HepG2 (cell line): Measurements from ENCODE around the gene OR8J1. TPM values are rescaled to one million over a fixed set of nuclear protein-coding genes. Genes with fewer than 3 reads are reported as not detected.
"Not testable (repeated sequence)": the region's sequence is repeated elsewhere in the genome, so short reads cannot be mapped to it uniquely, and the experiment has no call there.

Source experiments
- ATAC-seq: fragments of 200-7000 bp; cut with Tn5 transposase; 3 replicates; pipeline ENCODE4 v1.9.1; 2020; ENCODE audit warnings: mild to moderate bottlenecking, moderate library complexity
- BruUV-seq: library from RNA; stranded (reverse); fragments of 400-500 nt; replicated peaks from 2 replicates; lab custom pipeline; 2021; lab: Mats Ljungman, UMichigan
- CTCF ChIA-PET: fragments of 300-600 bp; formaldehyde crosslinking; extraction: SDS; loops from one replicate; lab custom pipeline; 2021; ENCODE audit warnings: low total read pairs, inconsistent platforms, low intra/inter-chr PET ratio; lab: Yijun Ruan, JAX
- POLR2A ChIA-PET: fragments of 350-600 bp; sonication (Branson Sonifier 250); formaldehyde crosslinking; loops from one replicate; lab custom pipeline; 2020; ENCODE audit warnings: antibody characterized with exemption, inconsistent platforms; lab: Yijun Ruan, JAX
- DNase-seq: peaks from one replicate; pipeline ENCODE4 v3.0.0-alpha.2; 2015; ENCODE audit warnings: low spot score
- FAIRE-seq: peaks from 3 replicates; lab custom pipeline; 2011; peaks lifted over from hg19 to GRCh38; lab: Jason Lieb, UNC
- H2AFZ ChIP-seq: one replicate; pipeline ENCODE4 v1.6.1; 2011; ENCODE audit warnings: low read length, inconsistent platforms
- H3K27ac ChIP-seq: fragments of 300-600 bp; 3 replicates; pipeline ENCODE4 v1.8.0; 2011; ENCODE audit warnings: mixed run types, mild to moderate bottlenecking, mixed read lengths, low read length, inconsistent platforms; ENCODE audit not compliant: insufficient read depth; ENCODE audit errors: extremely low read length
- H3K27me3 ChIP-seq, 2 experiments: fragments of 200-600 bp in 1 of 2; 2 replicates in 1 of 2; 3 replicates in 1 of 2; pipeline versions ENCODE4 v1.6.0 to v1.8.0; 2011; ENCODE audit warnings: low read length in 2 of 2, mild to moderate bottlenecking in 2 of 2, moderate library complexity in 2 of 2, inconsistent platforms in 1 of 2; ENCODE audit not compliant: insufficient read depth in 2 of 2, control insufficient read depth in 1 of 2
- H3K36me3 ChIP-seq, 2 experiments: fragments of 200-600 bp in 1 of 2; replicated peaks in 1 of 2; 2 replicates in 1 of 2; 3 replicates in 1 of 2; pipeline versions ENCODE4 v1.5.1 to v1.8.0; 2011; ENCODE audit warnings: low read length in 2 of 2, inconsistent platforms in 1 of 2; ENCODE audit not compliant: insufficient read depth in 2 of 2, control insufficient read depth in 1 of 2
- H3K4me1 ChIP-seq: 2 replicates; pipeline ENCODE4 v1.5.1; 2012; ENCODE audit warnings: low read length, inconsistent platforms; ENCODE audit not compliant: insufficient read depth
- H3K4me2 ChIP-seq: 2 replicates; pipeline ENCODE4 v1.6.0; 2011; ENCODE audit warnings: low read depth, low read length, inconsistent platforms
- H3K4me3 ChIP-seq, 3 experiments: fragments of 200-600 bp in 1 of 3; sonication (generic), shearing (Covaris generic) in 1 of 3; replicated peaks in 1 of 3; 2 replicates each; pipeline ENCODE4 v1.5.1; 2011 to 2016; ENCODE audit warnings: low read length in 3 of 3, inconsistent platforms in 2 of 3, low read depth in 2 of 3, mild to moderate bottlenecking in 2 of 3, control low read depth in 1 of 3, mixed read lengths in 1 of 3; ENCODE audit not compliant: insufficient read depth in 1 of 3
- H3K79me2 ChIP-seq: one replicate; pipeline ENCODE4 v1.6.1; 2011; ENCODE audit warnings: low read length, inconsistent platforms; ENCODE audit not compliant: insufficient read depth
- H3K9ac ChIP-seq: 2 replicates; pipeline ENCODE4 v1.6.0; 2011; ENCODE audit warnings: mild to moderate bottlenecking, low read depth, low read length, inconsistent platforms; ENCODE audit not compliant: insufficient read depth
- H3K9me3 ChIP-seq: 2 replicates; pipeline ENCODE4 v1.5.1; 2012; ENCODE audit warnings: mild to moderate bottlenecking, low read length
- H4K20me1 ChIP-seq: 2 replicates; pipeline ENCODE4 v1.6.0; 2011; ENCODE audit warnings: inconsistent platforms, mild to moderate bottlenecking, low read length, moderate library complexity; ENCODE audit not compliant: insufficient read depth
- CCAR2 ChIP-seq: fragments of 200-400 bp; formaldehyde crosslinking; optimal IDR thresholded peaks from 2 replicates; pipeline ENCODE3; 2018; ENCODE audit warnings: low read depth, mild to moderate bottlenecking, low read length, moderate library complexity
- ERF ChIP-seq: IDR thresholded peaks from 2 replicates; pipeline ENCODE4 v1.6.1; 2018; ENCODE audit warnings: missing biosample characterization, missing genetic modification reagents
- SRSF1 ChIP-seq: fragments of 200-400 bp; formaldehyde crosslinking; optimal IDR thresholded peaks from 2 replicates; pipeline ENCODE3; 2017; ENCODE audit warnings: mild to moderate bottlenecking, low read depth, low read length, moderate library complexity
- TCF7 ChIP-seq: sonication (generic); IDR thresholded peaks from 2 replicates; pipeline ENCODE4 v1.6.1; 2016; ENCODE audit warnings: antibody characterized with exemption, low read depth
- ZFP41 ChIP-seq: sonication (generic); formaldehyde crosslinking; IDR thresholded peaks from 2 replicates; pipeline ENCODE4 v1.4.0; 2020; ENCODE audit warnings: mild to moderate bottlenecking, missing genetic modification reagents, borderline replicate concordance
- ZNF496 ChIP-seq: sonication (generic); formaldehyde crosslinking; IDR thresholded peaks from 2 replicates; pipeline ENCODE4 v1.8.1; 2023; ENCODE audit warnings: mild to moderate bottlenecking, moderate library complexity, missing genetic modification reagents; ENCODE audit not compliant: insufficient replicate concordance
- ZNF616 ChIP-seq: sonication (generic); formaldehyde crosslinking; IDR thresholded peaks from 2 replicates; pipeline ENCODE4 v1.5.0; 2020; ENCODE audit warnings: low read depth, mild to moderate bottlenecking, missing genetic modification reagents
- ZNF773 ChIP-seq: sonication (generic); formaldehyde crosslinking; IDR thresholded peaks from 2 replicates; pipeline ENCODE4 v1.4.0; 2020; ENCODE audit warnings: missing genetic modification reagents, borderline replicate concordance
- WGBS: methylation state at CpG from one replicate; pipeline ENCODE4 v1.1.6; 2017; ENCODE audit warnings: low lambda C conversion rate; 5-methylcytosine and 5-hydroxymethylcytosine counted together
- in situ Hi-C: cut with HindIII; loops from 2 replicates; pipeline ENCODE4 v1.10.0; 2017; ENCODE audit warnings: low pct_unique_long_range_greater_than_20kb; ENCODE audit not compliant: extremely low pct_ligation_motif_present
- intact Hi-C: fragments of 100-400 bp; cut with micrococcal nuclease; formaldehyde crosslinking; loops from one replicate; pipeline ENCODE4 v1.10.0; 2022; ENCODE audit not compliant: unreplicated experiment
- polyA plus RNA-seq, 8 experiments: library from polyadenylated mRNA; depleted of rRNA in 3 of 8; stranded (reverse) in 7 of 8; unstranded in 1 of 8; fragments of >200 nt; fragmentation: Illumina TruSeq in 4 of 8; extraction: Trizol in 4 of 8; gene quantifications; 2 replicates each; pipeline versions ENCODE4 v1.2.1 to v1.2.3, GENCODE V29; 2011 to 2016; ENCODE audit warnings: low read depth in 4 of 8, missing spikeins in 1 of 8, mixed read lengths in 1 of 8; ENCODE audit not compliant: insufficient read depth in 1 of 8
- total RNA-seq, 5 experiments: library from RNA; depleted of rRNA; stranded (reverse); fragments of >200 nt; fragmentation: Illumina TruSeq; extraction: Trizol; gene quantifications; 2 replicates each; pipeline ENCODE4 v1.2.3, GENCODE V29; 2016; ENCODE audit warnings: low read depth in 1 of 5
- TF ChIP-seq, protein P1 (sequence below): conservative IDR thresholded peaks from 2 replicates; pipeline ENCODE4 v1.6.1; 2018; ENCODE audit warnings: missing genetic modification reagents
- TF ChIP-seq, protein P2 (sequence below): IDR thresholded peaks from 2 replicates; pipeline ENCODE4 v1.6.1; 2012; ENCODE audit warnings: inconsistent platforms

The OR8J1 gene
- total and polyA plus RNA-seq, 2 of the 13 experiments (the other 11 are each of a cell fraction or from before 2014, with no cell fraction given) = not detected

DNA sequence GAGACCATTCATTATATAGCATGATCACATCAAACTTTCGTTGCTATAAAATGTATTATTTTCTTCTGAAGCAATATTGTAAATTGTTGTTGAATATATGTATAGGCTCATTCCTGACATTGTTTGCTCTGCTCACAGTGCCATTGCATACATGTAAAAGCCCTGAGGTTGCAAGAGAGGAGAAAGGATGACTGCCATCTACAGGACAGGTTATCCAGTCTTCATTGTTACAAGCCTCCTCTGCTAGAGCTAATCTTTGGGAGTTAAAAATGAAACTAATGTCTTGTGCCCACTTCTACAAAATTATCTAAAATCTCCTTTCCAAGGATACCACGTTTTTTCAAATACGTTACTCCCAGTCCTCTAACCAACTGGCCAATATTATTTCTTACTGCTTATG, 42.0 kb downstream of the OR8J1 start:
- intact Hi-C loops = no loop called here
- Histone ChIP-seq H3K79me2 (no peaks in the 10 kb centered on the region), H2AFZ (no peak overlapping the region), H3K4me1 (no peaks in the 10 kb centered on the region), H3K27ac (no peak overlapping the region), H3K9me3 (peaks cover 17% of the 10 kb centered on the region; the same call in 1 of the 2 replicates), H3K27me3 (no peaks in the 10 kb centered on the region), H3K4me3 (no peak overlapping the region), H4K20me1 (no peaks in the 10 kb centered on the region), H3K9ac (no peak overlapping the region), H3K36me3 (no peaks in the 10 kb centered on the region), H3K4me2 (no peak overlapping the region)
- BruUV-seq = no TSS peak
- ATAC-seq (no peak), FAIRE-seq (no peak), DNase-seq (no peak)
- TF ChIP-seq, protein P1, sequence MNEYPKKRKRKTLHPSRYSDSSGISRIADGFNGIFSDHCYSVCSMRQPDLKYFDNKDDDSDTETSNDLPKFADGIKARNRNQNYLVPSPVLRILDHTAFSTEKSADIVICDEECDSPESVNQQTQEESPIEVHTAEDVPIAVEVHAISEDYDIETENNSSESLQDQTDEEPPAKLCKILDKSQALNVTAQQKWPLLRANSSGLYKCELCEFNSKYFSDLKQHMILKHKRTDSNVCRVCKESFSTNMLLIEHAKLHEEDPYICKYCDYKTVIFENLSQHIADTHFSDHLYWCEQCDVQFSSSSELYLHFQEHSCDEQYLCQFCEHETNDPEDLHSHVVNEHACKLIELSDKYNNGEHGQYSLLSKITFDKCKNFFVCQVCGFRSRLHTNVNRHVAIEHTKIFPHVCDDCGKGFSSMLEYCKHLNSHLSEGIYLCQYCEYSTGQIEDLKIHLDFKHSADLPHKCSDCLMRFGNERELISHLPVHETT (CRISPR knock-in tag) = no peak
- TF ChIP-seq ZNF616 (no peak), ZNF496 (CRISPR knock-in tag) (no peak), ZNF773 (no peak), ZFP41 (no peak), SRSF1 (no peak), TCF7 (no peak), ERF (CRISPR knock-in tag) (no peak), CCAR2 (no peak)
- TF ChIP-seq, protein P2, sequence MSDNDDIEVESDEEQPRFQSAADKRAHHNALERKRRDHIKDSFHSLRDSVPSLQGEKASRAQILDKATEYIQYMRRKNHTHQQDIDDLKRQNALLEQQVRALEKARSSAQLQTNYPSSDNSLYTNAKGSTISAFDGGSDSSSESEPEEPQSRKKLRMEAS = no peak
- CTCF ChIA-PET = no interaction called here
- 2% methylated on average over 3 of the region's 3 CpGs for WGBS
- in situ Hi-C loops = no loop called here
- POLR2A ChIA-PET = no interaction called here

DNA sequence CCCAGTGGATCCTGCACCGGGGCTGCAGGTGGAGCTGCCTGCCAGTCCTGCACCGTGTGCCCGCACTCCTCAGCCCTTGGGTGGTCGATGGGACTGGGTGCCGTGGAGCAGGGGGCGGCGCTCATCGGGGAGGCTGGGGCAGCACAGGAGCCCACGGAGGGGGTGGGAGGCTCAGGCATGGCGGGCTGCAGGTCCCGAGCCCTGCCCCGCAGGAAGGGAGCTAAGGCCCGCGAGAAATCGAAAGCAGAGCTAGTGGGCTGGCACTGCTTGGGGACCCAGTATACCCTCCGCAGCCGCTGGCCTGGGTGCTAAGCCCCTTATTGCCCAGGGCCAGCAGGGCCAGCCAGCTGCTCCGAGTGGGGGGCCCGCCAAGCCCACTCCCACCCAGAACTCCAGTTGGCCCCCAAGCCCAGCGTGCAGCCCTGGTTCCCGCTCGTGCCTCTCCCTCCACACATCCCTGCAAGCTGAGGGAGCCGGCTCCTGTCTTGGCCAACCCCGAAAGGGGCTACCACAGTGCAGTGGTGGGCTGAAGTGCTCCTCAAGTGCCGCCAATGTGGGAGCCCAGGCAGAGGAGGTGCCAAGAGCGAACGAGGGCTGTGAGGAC, 47.9 kb downstream of the OR8J1 start:
- H2AFZ ChIP-seq, FAIRE-seq, H3K79me2 ChIP-seq, H3K9ac ChIP-seq, in situ Hi-C loops, CTCF ChIA-PET, H3K4me3 ChIP-seq, H3K36me3 ChIP-seq, POLR2A ChIA-PET, H3K27ac ChIP-seq, H3K4me1 ChIP-seq, H4K20me1 ChIP-seq, intact Hi-C loops, H3K4me2 ChIP-seq, ATAC-seq, H3K27me3 ChIP-seq, BruUV-seq, DNase-seq: not testable (repeated sequence)
- 60% methylated on average over 7 of the region's 27 CpGs for WGBS
- peaks cover 35% of the 10 kb centered on the region for H3K9me3 ChIP-seq
